Immature natural killer cell (primary cell): ENCODE measurements around the gene C9orf57. TPM values are rescaled to one million over a fixed set of nuclear protein-coding genes. Genes with fewer than 3 reads are reported as not detected.
"Not testable (repeated sequence)": the region's sequence is repeated elsewhere in the genome, so short reads cannot be mapped to it uniquely, and the experiment has no call there.

Experiments used
- DNase-seq, 3 donors: peaks; one replicate each; pipeline ENCODE4 v3.0.0; 2022; ENCODE audit warnings: mixed read lengths in 1 of 3
- H3K27ac Mint-ChIP-seq, 6 donors: one replicate each; pipeline ENCODE4 v1.8.0; 2020; ENCODE audit warnings: mixed read lengths in 6 of 6, mild to moderate bottlenecking in 5 of 6, inconsistent platforms in 4 of 6, moderate library complexity in 3 of 6
- H3K27me3 Mint-ChIP-seq, 3 donors: one replicate each; pipeline ENCODE4 v1.8.0; 2020 to 2021; ENCODE audit warnings: low read depth in 3 of 3, mild to moderate bottlenecking in 3 of 3, mixed read lengths in 3 of 3, moderate library complexity in 3 of 3, inconsistent platforms in 1 of 3
- H3K36me3 Mint-ChIP-seq, 3 donors: one replicate each; pipeline ENCODE4 v1.8.0; 2020; ENCODE audit warnings: mixed read lengths in 3 of 3, inconsistent platforms in 2 of 3, mild to moderate bottlenecking in 2 of 3
- H3K4me1 Mint-ChIP-seq, 2 donors: one replicate each; pipeline ENCODE4 v1.8.0; 2020; ENCODE audit warnings: inconsistent platforms in 2 of 2, mild to moderate bottlenecking in 2 of 2, mixed read lengths in 2 of 2, moderate library complexity in 1 of 2
- H3K4me3 Mint-ChIP-seq, 5 donors: one replicate each; pipeline ENCODE4 v1.8.0; 2020; ENCODE audit warnings: mild to moderate bottlenecking in 5 of 5, mixed read lengths in 5 of 5, inconsistent platforms in 3 of 5, moderate library complexity in 3 of 5
- H3K9me3 Mint-ChIP-seq, 6 donors: one replicate each; pipeline ENCODE4 v1.8.0; 2020; ENCODE audit warnings: mild to moderate bottlenecking in 6 of 6, mixed read lengths in 6 of 6, inconsistent platforms in 4 of 6, moderate library complexity in 3 of 6
- polyA plus RNA-seq, 3 donors: library from polyadenylated mRNA; unstranded; fragments of 300-500 nt; fragmentation: Illumina TruSeq; gene quantifications; one replicate each; pipeline ENCODE4 v1.2.3, GENCODE V29; 2021

Gene C9orf57
- polyA plus RNA-seq, 3 donors from 2014 or later, result not detected

DNA sequence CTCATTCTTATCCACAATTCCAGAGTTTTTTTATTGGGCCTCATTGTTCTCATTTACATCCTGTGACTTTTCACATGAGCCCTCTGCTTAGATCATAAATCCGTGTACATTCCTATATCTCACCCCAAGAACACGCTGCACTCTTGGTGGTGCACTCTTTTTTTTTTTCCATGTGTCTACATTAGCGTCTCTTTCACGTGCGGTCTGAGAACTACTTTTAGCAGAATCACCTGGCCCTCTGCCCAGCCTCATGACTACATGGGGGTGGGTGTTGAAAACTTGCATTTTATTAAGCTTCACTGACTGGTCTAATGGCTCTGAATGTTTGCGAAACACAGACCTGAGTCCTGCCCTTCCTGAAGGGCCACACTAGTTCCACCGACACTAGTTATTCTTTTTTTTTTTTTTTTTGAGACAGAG, 18.6 kb downstream of the C9orf57 start:
- H3K27ac Mint-ChIP-seq, result no peak overlapping the region
- no peaks in the 10 kb centered on the region for H3K36me3 Mint-ChIP-seq
- no peak overlapping the region for H3K4me3 Mint-ChIP-seq
- DNase-seq, result no peak
- no peaks in the 10 kb centered on the region for H3K9me3 Mint-ChIP-seq
- peaks cover 2 to 6% of the 10 kb centered on the region in 2 donors for H3K4me1 Mint-ChIP-seq
- H3K27me3 Mint-ChIP-seq, result peaks cover 2 to 5% (median 5%) of the 10 kb centered on the region in 3 donors

DNA sequence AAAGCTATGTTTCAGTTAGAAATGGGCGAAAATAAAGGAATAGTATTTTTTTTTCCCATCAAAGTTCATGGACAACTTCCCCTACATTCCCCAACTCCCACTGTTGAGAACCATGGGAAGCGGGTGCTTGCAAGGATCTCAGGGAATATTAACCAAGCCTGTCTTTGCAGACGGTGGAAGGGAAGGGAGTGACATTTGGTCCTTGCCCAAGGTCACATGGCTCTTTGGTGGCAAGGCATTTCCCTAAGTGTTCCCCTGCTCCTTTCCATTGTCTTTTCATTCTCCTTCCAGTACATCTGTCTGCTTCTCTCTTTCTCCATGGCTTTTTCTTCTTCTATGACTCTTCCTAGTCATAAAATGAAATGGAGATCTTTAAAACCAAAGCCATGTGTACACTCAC, 19.0 kb downstream of the C9orf57 start:
- Mint-ChIP-seq H3K9me3 (no peaks in the 10 kb centered on the region), H3K36me3 (no peaks in the 10 kb centered on the region), H3K4me1 (peaks cover 2 to 6% of the 10 kb centered on the region in 2 donors), H3K27ac (no peak overlapping the region), H3K4me3 (no peak overlapping the region), H3K27me3 (peaks cover 2 to 5% (median 5%) of the 10 kb centered on the region in 3 donors)
- DNase-seq, result no peak

DNA sequence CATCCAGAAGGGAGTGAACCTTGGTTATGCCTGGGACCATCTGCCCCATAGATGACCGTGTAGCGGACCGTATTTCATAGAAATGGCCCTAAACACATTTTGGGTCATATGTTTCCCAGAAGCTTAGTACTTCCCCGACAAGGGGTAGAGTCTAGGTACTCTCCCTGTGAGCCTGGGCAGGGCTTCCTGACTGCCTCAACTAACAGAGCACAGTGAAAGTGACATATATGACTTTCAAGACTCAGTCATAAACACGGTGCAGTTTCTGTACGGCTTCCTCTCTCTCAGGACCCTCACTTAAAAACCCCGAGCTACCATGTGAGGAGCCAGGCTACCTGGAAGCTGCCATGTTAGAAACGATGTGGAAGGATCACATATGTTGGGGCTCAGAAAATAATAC, 20.9 kb downstream of the C9orf57 start:
- H3K36me3 Mint-ChIP-seq, result no peaks in the 10 kb centered on the region
- H3K27ac Mint-ChIP-seq, result no peak overlapping the region
- peaks cover 3 to 6% (median 5%) of the 10 kb centered on the region in 3 donors for H3K27me3 Mint-ChIP-seq
- DNase-seq, result no peak
- H3K4me3 Mint-ChIP-seq, result no peak overlapping the region
- peaks cover 2 to 6% of the 10 kb centered on the region in 2 donors for H3K4me1 Mint-ChIP-seq
- H3K9me3 Mint-ChIP-seq, result no peaks in the 10 kb centered on the region

DNA sequence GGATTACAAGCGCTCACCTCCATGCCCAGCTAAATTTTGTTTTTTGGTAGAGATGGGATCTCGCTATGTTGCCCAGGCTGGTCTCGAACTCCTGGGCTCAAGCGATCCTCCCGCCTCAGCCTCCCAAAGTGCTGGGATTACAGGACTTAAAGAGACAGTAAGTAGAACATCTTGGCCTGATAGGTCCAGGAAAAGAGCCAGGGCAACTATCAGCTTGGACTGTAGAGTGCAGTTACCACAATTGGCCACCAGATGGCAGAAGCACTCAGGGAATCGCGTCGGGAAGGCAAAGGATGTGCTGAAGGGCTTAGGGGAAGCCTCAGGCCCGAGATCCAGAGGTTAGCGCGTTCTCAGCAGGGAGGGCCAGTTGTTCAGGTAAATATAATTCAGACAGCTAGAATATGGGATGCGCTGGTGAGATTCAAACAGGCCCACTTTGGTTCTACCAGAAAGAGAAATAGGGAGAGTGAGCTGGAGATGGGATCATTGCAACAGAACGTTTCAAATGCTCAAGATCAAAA, 21.5 kb downstream of the C9orf57 start:
- Mint-ChIP-seq H3K36me3 (no peaks in the 10 kb centered on the region), H3K9me3 (no peaks in the 10 kb centered on the region), H3K27me3 (peaks cover 2 to 6% (median 5%) of the 10 kb centered on the region in 3 donors), H3K4me1 (peaks cover 2 to 6% of the 10 kb centered on the region in 2 donors), H3K4me3 (peak overlapping the region in 1 of 5 donors; percentile 52), H3K27ac (peak overlapping the region in 2 of 6 donors; percentile 9 to 11)
- DNase-seq, result peak; percentile 42 to 47 (median 47)

DNA sequence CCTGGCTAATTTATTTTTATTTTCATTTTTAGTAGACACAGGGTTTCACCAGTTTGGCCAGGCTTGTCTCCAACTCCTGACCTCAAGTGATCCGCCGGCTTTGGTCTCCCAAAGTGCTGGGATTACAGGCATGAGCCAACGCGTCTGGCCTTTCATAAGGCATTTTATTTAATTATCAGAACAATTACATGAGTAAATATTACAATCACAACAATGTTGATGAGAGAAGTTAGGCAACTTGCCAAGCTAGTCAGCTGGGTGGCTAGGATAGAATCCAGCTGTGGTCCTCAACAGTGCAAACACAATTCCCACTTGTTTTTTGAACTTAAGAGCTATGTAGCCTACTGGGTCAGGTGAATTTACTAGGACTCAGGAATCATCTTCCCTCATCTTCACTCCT, 22.0 kb downstream of the C9orf57 start:
- DNase-seq, result no peak
- Mint-ChIP-seq H3K4me1 (peaks cover 2 to 6% of the 10 kb centered on the region in 2 donors), H3K36me3 (no peaks in the 10 kb centered on the region), H3K4me3 (no peak overlapping the region), H3K27me3 (peaks cover 0 to 6% (median 5%) of the 10 kb centered on the region in 3 donors), H3K9me3 (no peaks in the 10 kb centered on the region), H3K27ac (no peak overlapping the region)

DNA sequence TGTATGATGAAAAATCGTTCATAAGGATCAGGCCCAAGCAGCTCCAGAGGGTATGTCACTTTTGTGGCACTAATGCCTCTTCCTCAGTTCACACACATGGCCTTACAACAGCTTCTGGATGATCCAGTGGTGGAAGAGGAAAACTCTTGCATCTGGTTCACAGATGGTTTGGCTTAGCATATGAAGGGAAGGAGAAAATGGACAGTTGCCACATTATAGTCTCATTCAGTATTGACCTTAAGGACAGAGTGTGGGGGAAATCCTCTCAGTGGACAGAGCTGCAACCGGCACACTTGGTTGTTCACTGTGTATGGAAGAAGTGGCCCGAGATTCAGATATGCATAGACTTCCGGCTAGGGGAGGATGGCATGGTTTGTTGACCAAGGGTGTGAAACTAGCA, 22.8 kb downstream of the C9orf57 start:
- Mint-ChIP-seq H3K9me3 (no peaks in the 10 kb centered on the region), H3K36me3 (no peaks in the 10 kb centered on the region), H3K27ac (no peak overlapping the region), H3K27me3 (peaks cover 0 to 6% (median 4%) of the 10 kb centered on the region in 3 donors), H3K4me3 (no peak overlapping the region), H3K4me1 (peaks cover 2 to 6% of the 10 kb centered on the region in 2 donors)
- no peak for DNase-seq

DNA sequence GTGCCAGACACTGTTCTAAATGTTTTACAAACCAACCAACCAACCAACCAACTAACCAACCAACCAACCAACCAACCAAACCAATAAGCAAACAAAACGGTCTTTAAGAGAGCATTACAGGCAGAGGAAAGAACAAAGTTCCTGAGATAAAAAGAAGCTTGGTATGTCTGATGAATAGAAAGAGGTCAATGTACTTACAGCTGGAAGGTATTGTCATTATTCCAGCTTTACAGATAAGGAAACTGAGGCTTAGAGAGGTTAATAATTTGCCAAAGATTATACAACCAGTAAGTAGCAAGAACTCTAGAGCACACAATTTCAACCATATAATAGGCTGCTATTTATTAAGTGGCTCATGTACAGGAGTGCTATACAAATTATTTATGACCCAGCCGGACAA, 29.6 kb downstream of the C9orf57 start:
- no peak overlapping the region for H3K27ac Mint-ChIP-seq
- H3K27me3 Mint-ChIP-seq, result peaks cover 0 to 5% (median 1%) of the 10 kb centered on the region in 3 donors
- H3K9me3 Mint-ChIP-seq, result no peaks in the 10 kb centered on the region
- H3K4me3 Mint-ChIP-seq, result no peak overlapping the region
- H3K36me3 Mint-ChIP-seq, result no peaks in the 10 kb centered on the region
- DNase-seq, result no peak
- H3K4me1 Mint-ChIP-seq, result no peaks in the 10 kb centered on the region

DNA sequence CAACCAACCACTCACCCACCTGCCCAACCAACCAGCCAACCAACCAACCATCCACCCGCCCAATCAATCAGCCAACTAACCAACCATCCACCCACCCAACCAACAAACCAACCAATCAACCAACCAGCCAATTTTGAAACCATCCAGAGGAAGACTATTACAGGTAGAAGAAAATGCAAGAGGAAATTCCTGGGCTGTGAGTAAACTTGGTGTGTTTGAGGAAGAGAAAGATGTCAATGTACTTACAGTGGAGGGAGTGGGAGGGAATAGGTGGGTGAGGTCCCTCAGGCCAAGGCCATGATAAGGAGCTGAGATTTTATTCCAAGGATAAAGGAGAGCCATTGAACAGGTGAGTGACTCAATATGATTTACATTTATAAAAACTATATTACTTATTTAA, 30.4 kb downstream of the C9orf57 start:
- DNase-seq, result no peak
- Mint-ChIP-seq H3K27me3 (peaks cover 0 to 7% (median 0%) of the 10 kb centered on the region in 3 donors), H3K4me1 (peaks cover 0 to under 1% of the 10 kb centered on the region in 2 donors), H3K27ac (no peak overlapping the region), H3K9me3 (no peaks in the 10 kb centered on the region), H3K36me3 (no peaks in the 10 kb centered on the region), H3K4me3 (no peak overlapping the region)

DNA sequence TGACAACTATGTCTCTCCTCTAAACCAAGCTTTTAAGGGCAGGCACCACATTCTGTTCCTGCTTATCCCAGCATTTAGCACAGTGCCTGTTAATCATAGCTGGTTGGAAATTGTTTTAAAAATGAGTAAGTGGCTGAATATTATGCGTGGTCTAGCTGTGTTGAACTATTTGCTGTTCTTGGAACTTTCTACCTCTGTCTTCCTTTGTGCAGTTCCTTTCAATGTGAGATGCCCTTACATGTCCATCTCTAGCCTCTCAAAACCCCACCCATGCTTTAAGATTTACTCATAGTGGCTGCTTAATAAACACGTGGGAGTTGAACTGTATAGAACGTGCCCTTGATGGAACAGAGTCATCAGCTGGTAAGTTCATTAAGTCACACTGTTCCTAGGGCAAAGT, 34.5 kb downstream of the C9orf57 start:
- peaks cover 0 to 7% (median 0%) of the 10 kb centered on the region in 3 donors for H3K27me3 Mint-ChIP-seq
- no peaks in the 10 kb centered on the region for H3K36me3 Mint-ChIP-seq
- no peak overlapping the region for H3K27ac Mint-ChIP-seq
- H3K9me3 Mint-ChIP-seq, result no peaks in the 10 kb centered on the region
- peaks cover 0 to 2% of the 10 kb centered on the region in 2 donors for H3K4me1 Mint-ChIP-seq
- no peak for DNase-seq
- no peak overlapping the region for H3K4me3 Mint-ChIP-seq

DNA sequence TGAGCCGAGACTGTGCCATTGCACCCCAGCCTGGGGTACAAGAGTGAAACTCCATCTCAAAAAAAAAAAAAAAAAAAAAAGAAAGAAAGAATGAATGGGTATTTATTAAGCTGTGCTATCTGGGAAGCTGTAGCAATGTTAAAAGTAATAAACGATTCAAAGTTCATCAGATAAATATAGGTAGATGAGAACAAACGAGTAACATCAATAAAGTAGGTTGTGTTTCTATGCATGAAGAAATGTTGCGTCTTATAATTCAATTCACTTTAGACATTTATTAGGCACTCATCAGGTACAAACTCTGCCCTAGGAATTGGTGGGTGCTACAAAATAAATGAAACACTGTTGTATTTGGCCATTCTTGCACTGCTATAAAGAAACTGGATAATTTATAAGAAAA, 36.8 kb downstream of the C9orf57 start:
- Mint-ChIP-seq H3K4me1 (peaks cover 0 to 2% of the 10 kb centered on the region in 2 donors), H3K27ac (peak overlapping the region in 1 of 6 donors; percentile 43), H3K27me3 (peaks cover 0 to 7% (median 4%) of the 10 kb centered on the region in 3 donors)

DNA sequence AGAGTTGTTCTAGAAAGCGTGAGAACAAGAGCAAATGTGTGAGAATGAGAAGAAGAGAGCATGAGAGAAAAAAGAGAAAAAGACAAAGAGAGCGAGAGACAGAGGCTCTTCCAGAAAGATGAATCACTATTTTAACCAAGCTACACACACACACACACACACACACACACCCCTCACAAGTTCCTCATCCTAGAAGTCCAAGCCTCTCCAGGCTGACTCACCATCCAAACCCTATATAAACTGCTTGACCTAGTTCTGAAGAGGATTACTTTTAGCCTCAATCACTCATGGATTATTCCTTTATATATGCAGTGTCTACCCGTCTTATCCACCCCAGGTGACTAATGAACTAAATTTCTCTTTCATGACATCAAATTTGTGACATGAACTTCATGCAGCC, 37.6 kb downstream of the C9orf57 start:
- DNase-seq, result no peak
- peaks cover 0 to 7% (median 4%) of the 10 kb centered on the region in 3 donors for H3K27me3 Mint-ChIP-seq

More for the DNA sequence above, 36.8 kb downstream of the C9orf57 start:
- Mint-ChIP-seq H3K36me3 (no peaks in the 10 kb centered on the region), H3K9me3 (no peaks in the 10 kb centered on the region), H3K4me3 (no peak overlapping the region)
- DNase-seq, result no peak

DNA sequence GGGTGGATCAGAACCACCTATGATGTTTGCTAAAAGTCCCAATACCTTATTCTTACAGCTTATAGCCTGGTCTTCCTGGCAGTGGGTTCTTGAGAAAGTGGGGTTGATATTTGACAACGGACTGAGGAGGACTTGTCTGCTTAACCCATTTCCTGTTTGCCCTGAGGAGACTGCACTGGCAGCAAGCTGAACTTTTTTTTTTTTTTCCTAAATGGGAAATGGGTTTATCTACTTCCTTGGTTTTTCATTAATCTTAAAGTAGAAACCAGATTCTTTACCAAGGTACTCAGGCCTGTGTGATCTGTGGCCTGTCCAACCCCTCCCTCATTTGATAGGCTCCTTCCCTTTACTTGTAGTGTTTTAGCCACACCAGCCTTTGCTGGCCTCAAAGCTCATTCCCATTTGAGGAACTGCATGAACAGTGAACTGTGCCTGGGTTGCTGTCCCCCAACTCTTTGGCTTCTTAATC, 47.1 kb downstream of the C9orf57 start:
- no peaks in the 10 kb centered on the region for H3K9me3 Mint-ChIP-seq
- H3K27me3 Mint-ChIP-seq, result peaks cover 0 to 2% (median 2%) of the 10 kb centered on the region in 3 donors
- H3K4me3 Mint-ChIP-seq, result no peak overlapping the region
- no peaks in the 10 kb centered on the region for H3K36me3 Mint-ChIP-seq
- peaks cover 10 to 15% of the 10 kb centered on the region in 2 donors for H3K4me1 Mint-ChIP-seq
- H3K27ac Mint-ChIP-seq, result peak overlapping the region in 1 of 6 donors; percentile 47
- DNase-seq, result no peak

More for the DNA sequence above, 37.6 kb downstream of the C9orf57 start:
- H3K4me3 Mint-ChIP-seq, result no peak overlapping the region
- peak overlapping the region in 2 of 6 donors; percentile 33 to 51 for H3K27ac Mint-ChIP-seq
- peaks cover 0 to 2% of the 10 kb centered on the region in 2 donors for H3K4me1 Mint-ChIP-seq
- H3K9me3 Mint-ChIP-seq, result no peaks in the 10 kb centered on the region
- H3K36me3 Mint-ChIP-seq, result no peaks in the 10 kb centered on the region

DNA sequence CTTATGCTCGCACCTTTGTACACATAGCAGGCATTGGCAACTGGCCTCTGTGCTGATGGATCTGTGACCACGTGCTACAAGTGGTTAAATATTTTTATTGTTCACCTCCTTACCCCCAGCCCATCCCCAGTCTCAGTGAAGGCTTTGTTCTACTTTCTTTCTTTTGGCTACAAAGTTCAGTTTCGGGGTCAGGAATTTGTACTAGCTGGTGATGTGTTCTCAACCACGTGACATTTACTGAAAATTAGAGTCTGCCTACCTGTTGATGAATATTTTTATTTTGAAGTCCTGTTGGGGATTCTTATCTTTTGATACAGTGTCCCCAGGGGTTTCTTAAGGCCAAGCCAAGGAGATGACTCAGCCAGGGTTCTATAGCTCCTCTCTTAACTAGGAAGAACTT, 47.8 kb downstream of the C9orf57 start:
- peaks cover 0 to 2% (median 2%) of the 10 kb centered on the region in 3 donors for H3K27me3 Mint-ChIP-seq
- no peak for DNase-seq
- H3K4me3 Mint-ChIP-seq, result no peak overlapping the region
- peak overlapping the region in 1 of 6 donors; percentile 45 for H3K27ac Mint-ChIP-seq
- no peaks in the 10 kb centered on the region for H3K36me3 Mint-ChIP-seq
- no peaks in the 10 kb centered on the region for H3K9me3 Mint-ChIP-seq
- H3K4me1 Mint-ChIP-seq, result peaks cover 10 to 15% of the 10 kb centered on the region in 2 donors

DNA sequence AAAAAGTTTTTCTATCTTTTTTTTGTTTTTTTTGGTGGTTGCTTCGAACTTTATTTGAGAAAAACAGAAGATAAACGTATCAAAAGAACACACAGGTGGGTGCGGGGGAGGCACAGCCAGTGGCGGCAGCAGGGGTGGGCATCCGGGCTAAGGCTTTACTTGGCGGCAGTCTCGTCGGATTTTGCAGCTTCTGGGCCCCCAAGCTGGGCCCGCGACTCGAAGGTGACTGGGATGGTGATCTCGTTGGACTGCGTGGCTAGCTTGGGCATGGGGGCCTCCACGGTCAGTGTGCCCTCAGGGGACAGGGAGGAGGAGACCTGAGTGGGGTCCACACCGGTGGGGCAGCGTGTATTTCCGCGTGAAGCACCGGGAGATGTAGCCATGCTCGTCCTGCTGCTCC, 52.7 kb downstream of the C9orf57 start:
- H3K36me3 Mint-ChIP-seq, H3K4me3 Mint-ChIP-seq, H3K4me1 Mint-ChIP-seq, H3K27ac Mint-ChIP-seq, H3K27me3 Mint-ChIP-seq, DNase-seq, H3K9me3 Mint-ChIP-seq: not testable (repeated sequence)

DNA sequence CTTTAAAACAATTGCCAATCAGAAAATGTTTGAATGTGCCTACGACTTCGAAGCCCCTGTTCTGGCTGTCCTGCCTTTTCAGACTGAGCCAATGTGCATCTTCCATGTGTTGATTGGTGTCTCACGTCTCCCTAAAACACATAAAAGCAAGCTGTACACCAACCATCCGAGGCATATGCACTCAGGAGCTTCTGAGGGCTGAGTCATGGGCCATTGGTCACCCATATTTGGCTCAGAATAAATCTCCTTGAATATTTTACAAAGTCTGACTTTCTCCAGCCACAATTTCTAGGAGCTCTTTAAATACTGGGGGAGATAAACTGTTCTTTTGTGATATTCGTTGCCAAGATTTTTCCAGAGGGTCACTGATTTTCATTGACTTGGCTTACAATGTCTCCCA, 53.9 kb downstream of the C9orf57 start:
- H3K27ac Mint-ChIP-seq, result no peak overlapping the region
- H3K36me3 Mint-ChIP-seq, result no peaks in the 10 kb centered on the region
- H3K27me3 Mint-ChIP-seq, result peaks cover 0 to 2% (median 0%) of the 10 kb centered on the region in 3 donors
- H3K4me1 Mint-ChIP-seq, result no peaks in the 10 kb centered on the region
- no peak for DNase-seq
- H3K9me3 Mint-ChIP-seq, result no peaks in the 10 kb centered on the region
- no peak overlapping the region for H3K4me3 Mint-ChIP-seq
